Esophagus (tissue), 2 donors: ENCODE measurements around the gene EFEMP2. TPM values are rescaled to one million over a fixed set of nuclear protein-coding genes. Genes with fewer than 3 reads are reported as not detected.
"Not testable (repeated sequence)": the region's sequence is repeated elsewhere in the genome, so short reads cannot be mapped to it uniquely, and the experiment has no call there.

Experiments
- H3K27ac ChIP-seq, 2 donors: one replicate each; pipeline ENCODE4 v1.5.1; 2013; ENCODE audit warnings: low read depth in 2 of 2, mild to moderate bottlenecking in 2 of 2, inconsistent platforms in 1 of 2, low read length in 1 of 2, moderate library complexity in 1 of 2
- H3K27me3 ChIP-seq, 2 donors: one replicate each; pipeline ENCODE4 v1.6.1; 2013; ENCODE audit warnings: low read length in 2 of 2, control low read depth in 1 of 2, mild to moderate bottlenecking in 1 of 2; ENCODE audit not compliant: insufficient read depth in 2 of 2, control insufficient read depth in 1 of 2
- H3K36me3 ChIP-seq, 2 donors: one replicate each; pipeline ENCODE4 v1.6.1; 2013; ENCODE audit warnings: low read length in 1 of 2; ENCODE audit not compliant: control insufficient read depth in 2 of 2, insufficient read depth in 2 of 2
- H3K4me1 ChIP-seq, 2 donors: one replicate each; pipeline ENCODE4 v1.6.1; 2013; ENCODE audit warnings: low read length in 1 of 2; ENCODE audit not compliant: control insufficient read depth in 2 of 2, insufficient read depth in 2 of 2
- H3K4me3 ChIP-seq, 2 donors: one replicate each; pipeline ENCODE4 v1.5.1; 2013; ENCODE audit warnings: low read length in 2 of 2, mild to moderate bottlenecking in 2 of 2, low read depth in 1 of 2, moderate library complexity in 1 of 2
- H3K9me3 ChIP-seq, 2 donors: one replicate each; pipeline ENCODE4 v1.6.1; 2013; ENCODE audit warnings: mild to moderate bottlenecking in 2 of 2, low read depth in 1 of 2, low read length in 1 of 2, moderate library complexity in 1 of 2; ENCODE audit not compliant: control insufficient read depth in 2 of 2, insufficient read depth in 1 of 2
- WGBS, 2 donors: extraction: QIAGEN DNeasy Blood & Tissue Kit; methylation state at CpG; one replicate each; pipeline ENCODE4 v1.1.7; 2013; 5-methylcytosine and 5-hydroxymethylcytosine counted together
- polyA plus RNA-seq, 2 donors: library from polyadenylated mRNA; stranded (reverse); fragments of 200-250 nt; gene quantifications; one replicate each; pipeline ENCODE4 v1.2.3, GENCODE V29; 2013
- donor health status: healthy with polysubstance abuse.
- donor health status: Bipolar disorder and iron deficiency.

The EFEMP2 gene
- polyA plus RNA-seq, 2 donors: 9.2 to 13.1 TPM

DNA sequence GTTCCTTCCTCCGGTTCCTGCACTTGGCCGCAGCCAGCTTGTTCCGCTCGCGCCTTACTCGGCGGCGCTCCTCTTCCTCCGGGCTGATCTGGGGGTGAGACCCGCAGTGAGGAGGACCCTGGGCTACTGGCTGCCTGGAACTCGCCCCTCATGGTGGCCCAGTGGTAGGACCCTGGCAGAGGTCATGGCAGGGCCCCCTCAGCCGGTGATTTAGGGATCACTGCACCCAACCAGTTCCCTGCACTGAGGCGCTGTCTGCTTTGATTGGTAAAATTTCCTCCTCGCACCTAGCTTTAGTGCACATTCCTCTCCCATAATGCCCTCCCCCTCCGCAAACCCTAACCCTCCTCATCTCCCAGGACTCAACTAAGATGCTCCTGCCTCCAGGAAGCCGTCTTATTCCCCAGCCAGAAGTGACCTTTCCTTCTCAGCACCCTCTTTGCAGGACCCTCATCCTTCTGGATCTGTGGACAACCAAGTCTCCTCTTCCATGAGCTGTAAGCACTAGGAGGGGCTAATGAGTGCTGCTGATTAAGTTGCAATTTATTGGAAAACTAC, 21.5 kb upstream of the EFEMP2 start:
- Histone ChIP-seq H3K27ac (peak overlapping the region; percentile 74 to 83), H3K4me3 (peak overlapping the region in 1 of 2 donors; percentile 2), H3K4me1 (peaks cover 7 to 10% of the 10 kb centered on the region in 2 donors), H3K36me3 (no peaks in the 10 kb centered on the region), H3K9me3 (no peaks in the 10 kb centered on the region), H3K27me3 (no peaks in the 10 kb centered on the region)
- 72 to 76% methylated on average over 16 of the region's 16 CpGs for WGBS, 2 donors

DNA sequence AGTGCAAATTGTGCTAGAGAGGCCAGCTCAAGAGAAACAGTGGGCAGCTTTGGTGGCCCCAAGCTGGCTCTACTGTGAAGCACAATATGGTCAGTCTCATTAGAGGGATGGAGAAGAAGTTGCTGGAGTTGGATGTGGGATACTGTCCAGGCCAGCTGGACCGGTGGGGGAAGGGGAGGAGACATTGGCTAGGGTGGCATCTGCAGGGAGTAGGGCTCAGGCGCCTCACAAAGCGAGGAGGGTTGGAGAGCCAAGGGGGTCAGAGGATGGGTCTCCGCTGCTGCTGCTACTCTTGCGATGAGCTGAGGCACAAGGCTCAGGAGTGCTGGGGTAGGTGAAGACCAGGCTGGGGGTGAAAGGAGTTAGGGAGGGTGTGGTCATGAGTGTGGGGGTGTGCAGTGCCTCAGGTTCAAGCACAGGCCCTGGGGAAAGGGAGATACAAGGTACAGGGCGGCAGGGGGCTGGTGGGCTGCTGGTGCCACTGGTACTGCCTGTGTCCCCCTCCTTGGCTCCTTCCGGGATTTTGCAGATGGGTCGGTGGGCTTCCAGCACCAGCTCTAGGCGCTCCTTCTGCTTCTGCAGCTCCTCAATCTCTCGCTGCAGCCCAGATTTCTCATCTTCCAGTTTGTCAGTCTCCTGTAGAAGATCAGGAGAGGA, 20.2 kb upstream of the EFEMP2 start:
- Histone ChIP-seq H3K4me1 (peaks cover 7 to 11% of the 10 kb centered on the region in 2 donors), H3K9me3 (no peaks in the 10 kb centered on the region), H3K4me3 (no peak overlapping the region), H3K27me3 (no peaks in the 10 kb centered on the region), H3K27ac (peak overlapping the region in 1 of 2 donors; percentile 98), H3K36me3 (no peaks in the 10 kb centered on the region)
- 72 to 77% methylated on average over 10 of the region's 10 CpGs for WGBS, 2 donors

DNA sequence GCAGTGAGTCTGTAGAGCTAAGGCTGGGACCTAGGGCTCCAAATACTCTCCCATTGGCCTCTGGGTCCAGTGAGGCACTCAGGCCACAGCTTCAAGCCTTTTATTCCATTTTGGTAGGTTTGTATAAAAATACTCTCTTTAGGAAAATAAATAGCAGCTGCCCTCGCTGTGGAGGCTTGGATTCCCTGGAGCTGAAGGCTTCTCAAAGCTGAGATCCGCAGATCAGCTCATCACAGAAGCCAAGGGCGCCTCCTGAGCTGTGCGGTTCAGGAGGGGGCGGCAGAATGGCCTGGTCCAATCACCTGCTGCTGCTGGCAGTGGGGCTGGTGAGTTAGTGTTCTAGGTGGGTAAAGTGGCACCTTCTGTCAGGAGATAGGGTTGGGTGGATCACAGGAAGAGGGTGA, 19.5 kb upstream of the EFEMP2 start:
- not testable (repeated sequence) for H3K9me3 ChIP-seq, H3K27me3 ChIP-seq, H3K36me3 ChIP-seq
- H3K4me1 ChIP-seq: peaks cover 7 to 13% of the 10 kb centered on the region in 2 donors
- peak overlapping the region in 1 of 2 donors; percentile 53 for H3K4me3 ChIP-seq
- H3K27ac ChIP-seq: peak overlapping the region; percentile 98
- WGBS, 2 donors: 59 to 61% methylated on average over 5 of the region's 5 CpGs

DNA sequence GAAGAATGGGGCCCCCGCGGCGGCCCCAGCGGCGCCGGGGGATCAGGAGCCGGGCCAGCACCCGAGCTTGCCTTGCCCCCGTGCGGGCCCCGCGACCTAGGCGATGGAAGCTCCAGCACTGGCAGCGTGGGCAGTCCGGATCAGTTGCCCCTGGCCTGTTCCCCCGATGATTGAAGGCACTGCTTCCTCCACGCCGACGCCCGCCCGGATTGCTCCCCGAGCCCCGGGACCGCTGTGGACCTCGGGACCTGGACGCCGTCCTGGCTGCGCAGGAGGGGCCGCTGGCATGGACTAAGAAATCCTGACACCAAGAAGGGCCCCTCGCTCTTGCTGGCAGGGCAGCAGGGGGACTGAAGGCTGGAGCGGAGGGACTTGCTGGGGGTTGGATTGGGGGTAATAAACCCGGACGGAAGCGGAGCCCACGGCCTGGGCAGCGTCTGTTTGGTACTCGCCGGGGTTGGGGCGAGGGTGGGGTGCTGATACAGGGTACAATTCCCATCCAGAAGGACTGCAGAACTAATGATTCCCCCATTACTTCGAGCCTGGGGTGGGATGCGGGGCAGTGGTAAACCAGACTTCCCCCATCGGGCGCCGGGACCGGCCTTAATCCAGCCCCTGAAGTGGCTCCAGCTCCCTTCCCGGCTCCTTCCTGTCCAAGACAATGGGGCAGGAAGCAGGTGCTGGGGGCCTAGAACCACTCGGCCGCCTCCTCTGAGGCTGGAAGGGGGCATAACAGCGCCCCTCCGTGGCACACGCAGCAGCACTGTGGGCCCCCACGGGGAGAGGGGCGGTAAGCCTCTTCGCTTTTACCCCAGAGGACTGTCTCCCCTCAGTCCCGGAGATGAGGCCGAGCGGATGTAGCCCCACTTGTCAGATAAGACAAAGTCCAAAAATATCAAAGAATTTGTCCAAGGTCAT, 18.9 kb upstream of the EFEMP2 start:
- Histone ChIP-seq H3K9me3 (no peaks in the 10 kb centered on the region), H3K4me3 (peak overlapping the region; percentile 53 to 77), H3K36me3 (no peaks in the 10 kb centered on the region), H3K27ac (peak overlapping the region; percentile 98), H3K27me3 (no peaks in the 10 kb centered on the region), H3K4me1 (peaks cover 7 to 13% of the 10 kb centered on the region in 2 donors)
- WGBS, 2 donors: 7 to 9% methylated on average over 45 to 57 of the region's 57 CpGs

DNA sequence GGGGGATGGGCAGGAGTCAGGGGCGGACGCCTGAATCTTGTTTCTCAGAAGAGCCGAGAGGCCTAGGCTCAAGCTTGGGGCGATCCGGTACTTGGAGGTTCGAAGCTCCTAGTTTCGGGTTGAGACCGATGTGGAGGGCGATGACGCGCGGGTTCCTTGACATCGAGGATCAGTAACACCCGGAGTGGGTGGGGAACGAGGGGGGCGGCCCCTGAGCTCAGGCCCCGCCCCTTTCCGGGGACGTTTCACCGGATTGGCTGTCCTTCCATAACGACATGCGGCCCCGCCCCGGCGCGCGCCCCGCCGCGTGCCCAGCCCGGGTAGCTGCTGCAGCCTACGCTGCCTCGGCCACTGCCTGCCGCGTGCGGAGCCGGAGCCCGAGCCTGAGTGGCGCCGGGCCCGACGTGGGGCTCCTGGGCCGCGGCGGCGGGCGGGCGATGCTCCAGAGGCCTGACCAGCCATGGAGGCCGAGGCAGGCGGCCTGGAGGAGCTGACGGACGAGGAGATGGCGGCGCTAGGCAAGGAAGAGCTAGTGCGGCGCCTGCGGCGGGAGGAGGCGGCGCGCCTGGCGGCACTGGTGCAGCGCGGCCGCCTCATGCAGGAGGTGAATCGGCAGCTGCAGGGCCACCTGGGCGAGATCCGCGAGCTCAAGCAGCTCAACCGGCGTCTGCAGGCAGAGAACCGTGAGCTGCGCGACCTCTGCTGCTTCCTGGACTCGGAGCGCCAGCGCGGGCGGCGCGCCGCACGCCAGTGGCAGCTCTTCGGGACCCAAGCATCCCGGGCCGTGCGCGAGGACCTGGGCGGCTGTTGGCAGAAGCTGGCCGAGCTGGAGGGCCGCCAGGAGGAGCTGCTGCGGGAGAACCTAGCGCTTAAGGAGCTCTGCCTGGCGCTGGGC, 18.0 kb upstream of the EFEMP2 start, which contains the start of gene CCDC85B:
CCDC85B (plus strand) TSS at position 350 of the 895 bp plus-strand sequence; CDS start at position 461, 111 bp downstream.
- WGBS, 2 donors: 0% methylated on average over 81 to 94 of the region's 94 CpGs
- Histone ChIP-seq H3K9me3 (no peaks in the 10 kb centered on the region), H3K27me3 (no peaks in the 10 kb centered on the region), H3K36me3 (peaks cover 0 to 3% of the 10 kb centered on the region in 2 donors), H3K4me1 (peaks cover 7 to 13% of the 10 kb centered on the region in 2 donors), H3K27ac (peak within 1 kb of the TSS; percentile 98), H3K4me3 (peak within 1 kb of the TSS; percentile 53 to 77)

DNA sequence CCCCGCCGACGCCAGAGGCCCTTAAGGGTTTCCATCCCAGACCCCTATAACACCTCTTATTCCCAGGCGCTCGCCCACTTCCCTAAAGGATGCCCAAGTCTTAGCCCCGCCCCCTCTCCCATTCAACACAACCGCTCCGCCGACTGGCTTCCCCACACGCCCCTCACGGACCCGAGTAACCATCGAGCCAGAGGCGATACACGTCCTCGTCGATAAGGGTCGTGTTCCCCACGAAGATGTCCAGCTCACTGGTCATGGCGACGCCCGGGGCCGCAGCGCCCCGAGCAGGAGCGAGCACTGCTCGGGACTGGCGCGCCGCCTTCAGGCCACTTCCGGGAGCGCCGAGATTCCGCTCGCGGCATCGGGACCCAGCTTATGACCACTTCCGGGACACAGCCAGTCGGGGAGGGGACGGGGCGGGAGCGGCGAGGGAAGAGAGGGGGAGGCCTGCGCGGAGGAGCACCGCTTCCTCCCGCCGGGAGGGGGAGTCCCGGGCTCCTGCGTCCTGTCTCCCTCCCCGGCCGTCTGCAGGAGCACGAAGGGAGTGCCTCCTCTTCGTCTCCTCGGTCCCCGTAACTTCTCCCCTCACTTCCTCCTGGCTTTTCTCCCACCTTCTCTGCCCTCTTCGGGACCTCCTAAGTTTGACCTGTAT, 15.7 kb upstream of the EFEMP2 start, which contains the start of gene FIBP:
FIBP (minus strand) TSS at position 309 of the 652 bp plus-strand sequence; CDS start at position 256, 53 bp downstream.
- peak within 1 kb of the TSS; percentile 97 to 98 for H3K27ac ChIP-seq
- no peaks in the 10 kb centered on the region for H3K9me3 ChIP-seq
- peaks cover 0 to 21% of the 10 kb centered on the region in 2 donors for H3K36me3 ChIP-seq
- peak within 1 kb of the TSS; percentile 54 to 68 for H3K4me3 ChIP-seq
- no peaks in the 10 kb centered on the region for H3K27me3 ChIP-seq
- H3K4me1 ChIP-seq: peaks cover 5 to 13% of the 10 kb centered on the region in 2 donors
- 0 to 1% methylated on average over 54 to 57 of the region's 57 CpGs for WGBS, 2 donors

DNA sequence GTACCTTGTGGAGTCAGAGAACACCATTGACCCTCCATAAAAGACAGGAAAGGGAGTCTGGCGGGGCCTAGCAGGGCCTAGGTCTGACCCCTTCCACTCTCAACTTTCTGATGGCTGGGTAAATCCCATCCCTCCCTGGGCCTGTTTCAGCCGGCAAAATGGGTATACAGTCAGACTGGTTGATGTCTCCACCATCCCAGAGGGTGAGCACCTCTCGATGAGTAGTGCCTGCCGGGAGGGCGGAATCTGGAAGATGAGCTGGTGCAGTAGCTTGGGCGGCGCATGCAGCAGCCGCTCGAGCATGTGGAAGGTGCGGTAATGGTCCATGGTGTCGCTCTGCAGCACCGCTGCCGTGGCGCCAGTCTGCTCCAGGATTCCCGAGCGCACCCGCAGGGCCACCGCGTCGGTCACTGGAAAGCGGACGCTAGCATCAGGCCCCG, 15.1 kb upstream of the EFEMP2 start:
- WGBS, 2 donors: 4% methylated on average over 22 to 23 of the region's 23 CpGs
- Histone ChIP-seq H3K4me1 (peaks cover 5 to 13% of the 10 kb centered on the region in 2 donors), H3K27me3 (no peaks in the 10 kb centered on the region), H3K9me3 (no peaks in the 10 kb centered on the region), H3K36me3 (peaks cover 2 to 26% of the 10 kb centered on the region in 2 donors), H3K4me3 (peak overlapping the region; percentile 54 to 68), H3K27ac (peak overlapping the region; percentile 97 to 98)

DNA sequence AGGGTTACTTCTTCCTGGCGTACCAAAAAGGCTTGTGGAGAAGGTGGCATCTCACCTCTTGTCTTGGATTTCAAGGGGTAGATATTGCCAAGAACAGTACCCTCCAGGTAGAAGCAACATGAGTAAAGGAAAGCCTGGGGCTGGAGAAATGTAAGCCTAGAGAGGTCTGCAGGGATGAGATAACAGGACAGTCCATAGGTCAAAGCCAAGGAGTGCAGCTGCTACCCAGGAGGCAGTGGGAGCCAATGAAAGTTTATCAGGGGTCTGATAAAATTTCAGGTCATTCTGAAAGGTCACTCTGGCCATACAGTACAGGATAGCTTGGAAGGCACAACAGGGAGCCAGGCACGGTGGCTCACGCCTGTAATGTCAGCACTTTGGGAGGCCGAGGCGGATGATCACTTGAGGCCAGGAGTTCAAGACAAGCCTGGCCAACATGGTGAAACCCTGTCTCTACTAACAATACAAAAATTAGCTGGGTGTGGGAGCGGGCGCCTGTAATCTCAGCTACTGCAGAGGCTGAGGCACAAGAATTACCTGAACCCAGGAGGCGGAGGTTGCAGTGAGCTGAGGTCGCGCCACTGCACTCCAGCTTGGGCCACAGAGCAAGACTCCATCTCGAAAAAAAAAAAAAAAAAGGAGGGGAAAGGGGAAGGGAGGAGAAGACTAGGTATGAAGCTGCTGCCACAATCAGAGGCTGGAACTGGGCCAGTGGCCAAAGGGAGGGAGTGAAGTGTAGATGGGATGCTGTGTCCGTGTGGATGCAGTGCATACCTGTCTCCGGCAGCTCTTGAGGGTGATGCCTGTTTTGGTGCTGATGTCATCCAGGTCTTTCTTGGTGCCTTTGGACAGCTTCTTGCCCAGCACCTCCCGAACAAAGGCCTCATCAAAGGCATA, 14.5 kb upstream of the EFEMP2 start:
- peaks cover 2 to 33% of the 10 kb centered on the region in 2 donors for H3K36me3 ChIP-seq
- peaks cover 5 to 13% of the 10 kb centered on the region in 2 donors for H3K4me1 ChIP-seq
- 80 to 82% methylated on average over 14 of the region's 14 CpGs for WGBS, 2 donors
- H3K27me3 ChIP-seq: no peaks in the 10 kb centered on the region
- H3K27ac ChIP-seq: peak overlapping the region; percentile 97 to 98
- no peaks in the 10 kb centered on the region for H3K9me3 ChIP-seq
- H3K4me3 ChIP-seq: peak overlapping the region in 1 of 2 donors; percentile 5
